Muscle layer of duodenum (tissue), 2 donors: ENCODE data around the gene KRTAP9-2.
"Not testable (repeated sequence)": the region's sequence is repeated elsewhere in the genome, so short reads cannot be mapped to it uniquely, and the experiment has no call there.

ENCODE experiments used
- H3K27ac ChIP-seq: one replicate; pipeline ENCODE4 v1.7.0; 2013; ENCODE audit warnings: mild to moderate bottlenecking, low read length
- H3K27me3 ChIP-seq: one replicate; pipeline ENCODE4 v1.7.0; 2013; ENCODE audit warnings: low read depth, mild to moderate bottlenecking, control low read depth, low read length
- H3K36me3 ChIP-seq, 2 donors: one replicate each; pipeline ENCODE4 v1.7.0; 2013; ENCODE audit warnings: low read length in 2 of 2, control low read depth in 1 of 2, mild to moderate bottlenecking in 1 of 2; ENCODE audit not compliant: insufficient read depth in 2 of 2, control insufficient read depth in 1 of 2
- H3K4me1 ChIP-seq, 2 donors: one replicate each; pipeline ENCODE4 v1.7.0; 2013; ENCODE audit warnings: low read length in 2 of 2, mild to moderate bottlenecking in 2 of 2, control low read depth in 1 of 2, moderate library complexity in 1 of 2; ENCODE audit not compliant: insufficient read depth in 2 of 2, control insufficient read depth in 1 of 2
- H3K4me3 ChIP-seq, 2 donors: one replicate each; pipeline ENCODE4 v1.7.0; 2013; ENCODE audit warnings: low read length in 2 of 2, low read depth in 1 of 2, mild to moderate bottlenecking in 1 of 2
- H3K9me3 ChIP-seq, 2 donors: one replicate each; pipeline ENCODE4 v1.7.0; 2013; ENCODE audit warnings: low read length in 2 of 2, control low read depth in 1 of 2, mild to moderate bottlenecking in 1 of 2; ENCODE audit not compliant: control insufficient read depth in 1 of 2
- donor health status: healthy.

The KRTAP9-2 gene

GRCh38 chr17:41246995-41247787 lies 20.7 kb downstream of the KRTAP9-2 start:
- not testable (repeated sequence) for H3K27ac ChIP-seq, H3K4me1 ChIP-seq, H3K27me3 ChIP-seq, H3K4me3 ChIP-seq, H3K9me3 ChIP-seq, H3K36me3 ChIP-seq

- not testable (repeated sequence) for H3K4me3 ChIP-seq
Observed at GRCh38 chr17:41249637-41250240, 23.3 kb downstream of the KRTAP9-2 start, which contains the start of gene KRTAP9-4. Gene KRTAP9-4 (plus strand): TSS chr17:41249687. CDS start chr17:41249721, 34 bp downstream.

GRCh38 chr17:41251261-41251660 lies 24.8 kb downstream of the KRTAP9-2 start:
- H3K27ac ChIP-seq: no peak overlapping the region
- H3K4me3 ChIP-seq: no peak overlapping the region
- no peaks in the 10 kb centered on the region for H3K9me3 ChIP-seq
- H3K36me3 ChIP-seq: no peaks in the 10 kb centered on the region
- H3K27me3 ChIP-seq: no peaks in the 10 kb centered on the region
- H3K4me1 ChIP-seq: no peaks in the 10 kb centered on the region

More at GRCh38 chr17:41249637-41250240, 23.3 kb downstream of the KRTAP9-2 start, which contains the start of gene KRTAP9-4:
- H3K4me1 ChIP-seq, H3K27ac ChIP-seq, H3K36me3 ChIP-seq, H3K27me3 ChIP-seq, H3K9me3 ChIP-seq: not testable (repeated sequence)

GRCh38 chr17:41254861-41255260 lies 28.4 kb downstream of the KRTAP9-2 start:
- Histone ChIP-seq H3K4me1 (no peaks in the 10 kb centered on the region), H3K27ac (no peak overlapping the region), H3K27me3 (peaks cover 3% of the 10 kb centered on the region), H3K4me3 (no peak overlapping the region), H3K9me3 (no peaks in the 10 kb centered on the region), H3K36me3 (no peaks in the 10 kb centered on the region)

- H3K27me3 ChIP-seq, H3K36me3 ChIP-seq, H3K4me3 ChIP-seq, H3K4me1 ChIP-seq, H3K9me3 ChIP-seq, H3K27ac ChIP-seq: not testable (repeated sequence)
Observed at GRCh38 chr17:41255381-41256290, 29.2 kb downstream of the KRTAP9-2 start, which contains the start of gene KRTAP9-9. Gene KRTAP9-9 (plus strand): TSS chr17:41255384.

GRCh38 chr17:41256291-41256685 lies 29.8 kb downstream of the KRTAP9-2 start:
- H3K9me3 ChIP-seq: no peaks in the 10 kb centered on the region
- H3K4me1 ChIP-seq: no peaks in the 10 kb centered on the region
- peaks cover 3% of the 10 kb centered on the region for H3K27me3 ChIP-seq
- H3K27ac ChIP-seq: no peak overlapping the region
- H3K4me3 ChIP-seq: no peak overlapping the region
- no peaks in the 10 kb centered on the region for H3K36me3 ChIP-seq

- Histone ChIP-seq H3K36me3 (no peaks in the 10 kb centered on the region), H3K9me3 (no peaks in the 10 kb centered on the region), H3K4me1 (no peaks in the 10 kb centered on the region), H3K27me3 (peaks cover 3% of the 10 kb centered on the region), H3K27ac (no peak overlapping the region), H3K4me3 (no peak overlapping the region)
Observed at GRCh38 chr17:41258406-41258805, 32.0 kb downstream of the KRTAP9-2 start.

- no peaks in the 10 kb centered on the region for H3K4me1 ChIP-seq
- H3K9me3 ChIP-seq: no peaks in the 10 kb centered on the region
- no peaks in the 10 kb centered on the region for H3K27me3 ChIP-seq
- H3K27ac ChIP-seq: no peak overlapping the region
- H3K36me3 ChIP-seq: no peaks in the 10 kb centered on the region
- no peak overlapping the region for H3K4me3 ChIP-seq
Observed at GRCh38 chr17:41263212-41263611, 36.8 kb downstream of the KRTAP9-2 start.

- no peaks in the 10 kb centered on the region for H3K36me3 ChIP-seq
- no peaks in the 10 kb centered on the region for H3K27me3 ChIP-seq
- H3K9me3 ChIP-seq: no peaks in the 10 kb centered on the region
- H3K4me3 ChIP-seq: no peak overlapping the region
- no peak overlapping the region for H3K27ac ChIP-seq
- no peaks in the 10 kb centered on the region for H3K4me1 ChIP-seq
Observed at GRCh38 chr17:41264599-41264998, 38.2 kb downstream of the KRTAP9-2 start.

GRCh38 chr17:41265078-41265477 lies 38.6 kb downstream of the KRTAP9-2 start, which contains the start of gene KRTAP9-6:
Gene KRTAP9-6 (plus strand): TSS chr17:41265378. CDS start chr17:41265378, 0 bp downstream.
- H3K27ac ChIP-seq: no peak within 1 kb of the TSS
- H3K9me3 ChIP-seq: no peaks in the 10 kb centered on the region
- no peaks in the 10 kb centered on the region for H3K27me3 ChIP-seq
- H3K4me1 ChIP-seq: no peaks in the 10 kb centered on the region
- no peak within 1 kb of the TSS for H3K4me3 ChIP-seq
- H3K36me3 ChIP-seq: no peaks in the 10 kb centered on the region

- Histone ChIP-seq H3K27ac (no peak overlapping the region), H3K4me3 (no peak overlapping the region), H3K9me3 (no peaks in the 10 kb centered on the region), H3K36me3 (no peaks in the 10 kb centered on the region), H3K4me1 (no peaks in the 10 kb centered on the region), H3K27me3 (no peaks in the 10 kb centered on the region)
Observed at GRCh38 chr17:41267711-41268110, 41.3 kb downstream of the KRTAP9-2 start.
